Natural killer cell (primary cell): ENCODE measurements around the gene TRIM58. TPM values are rescaled to one million over a fixed set of nuclear protein-coding genes. Genes with fewer than 3 reads are reported as not detected.

Experiments
- ATAC-seq, 3 donors: fragments of 150-1000 bp in 2 of 3; fragments of 200-7000 bp in 1 of 3; cut with Tn5 transposase; 1 replicate in 1 of 3; 2 replicates in 2 of 3; pipeline ENCODE4 v1.10.0; 2021; ENCODE audit warnings: mild to moderate bottlenecking in 2 of 3, moderate library complexity in 2 of 3
- DNase-seq, 2 donors: peaks; one replicate each; pipeline versions ENCODE4 v3.0.0 to v3.0.0-alpha.2; 2013 to 2021; ENCODE audit warnings: mixed read lengths in 1 of 2
- H3K27ac ChIP-seq: one replicate; pipeline ENCODE4 v1.5.1; 2013; ENCODE audit warnings: mild to moderate bottlenecking, low read length
- H3K27me3 ChIP-seq: one replicate; pipeline ENCODE4 v1.6.1; 2013; ENCODE audit warnings: low read length; ENCODE audit not compliant: control insufficient read depth, insufficient read depth
- H3K36me3 ChIP-seq: one replicate; pipeline ENCODE4 v1.6.1; 2013; ENCODE audit warnings: low read length; ENCODE audit not compliant: control insufficient read depth, insufficient read depth
- H3K4me1 ChIP-seq: one replicate; pipeline ENCODE4 v1.6.1; 2013; ENCODE audit warnings: low read length; ENCODE audit not compliant: control insufficient read depth, insufficient read depth
- H3K4me3 ChIP-seq: one replicate; pipeline ENCODE4 v1.5.1; 2013; ENCODE audit warnings: low read length
- H3K9me3 ChIP-seq: one replicate; pipeline ENCODE4 v1.6.1; 2013; ENCODE audit warnings: low read length; ENCODE audit not compliant: control insufficient read depth, insufficient read depth
- H3K27ac Mint-ChIP-seq, 2 donors: one replicate each; pipeline ENCODE4 v1.8.0; 2022; ENCODE audit warnings: mild to moderate bottlenecking in 2 of 2, mixed read lengths in 2 of 2, moderate library complexity in 1 of 2
- H3K27me3 Mint-ChIP-seq, 2 donors: one replicate each; pipeline ENCODE4 v1.8.0; 2022; ENCODE audit warnings: low read depth in 2 of 2, mixed read lengths in 2 of 2
- H3K36me3 Mint-ChIP-seq: one replicate; pipeline ENCODE4 v1.8.0; 2022; ENCODE audit warnings: mixed read lengths
- H3K4me1 Mint-ChIP-seq, 2 donors: one replicate each; pipeline ENCODE4 v1.8.0; 2022; ENCODE audit warnings: mixed read lengths in 2 of 2
- H3K4me3 Mint-ChIP-seq: one replicate; pipeline ENCODE4 v1.8.0; 2022; ENCODE audit warnings: mild to moderate bottlenecking, moderate library complexity, mixed read lengths
- H3K9me3 Mint-ChIP-seq, 2 donors: one replicate each; pipeline ENCODE4 v1.8.0; 2022; ENCODE audit warnings: mixed read lengths in 2 of 2
- WGBS: methylation state at CpG from one replicate; pipeline ENCODE4 v1.1.7; 2013; ENCODE audit warnings: missing lambda C conversion rate; ENCODE audit not compliant: insufficient coverage; 5-methylcytosine and 5-hydroxymethylcytosine counted together
- intact Hi-C: fragments of 100-400 bp; cut with micrococcal nuclease; formaldehyde crosslinking; loops from one replicate; pipeline ENCODE4 v1.14.2; 2022
- total RNA-seq, 4 donors: library from RNA; stranded (reverse); fragments of 120-200 nt in 1 of 4; gene quantifications; one replicate each; pipeline versions ENCODE4 v1.2.3 to v1.2.4, GENCODE V29; 2013 to 2022
- TF ChIP-seq, protein P1 (sequence below): fragments of 200-600 bp; IDR thresholded peaks from one replicate; pipeline ENCODE4 v1.8.0; 2022; ENCODE audit warnings: antibody characterized with exemption

TRIM58 gene
- total RNA-seq, 3 donors from 2014 or later (not counting 1 experiment from before 2014, with no cell fraction given): 0.50 to 3.9 (median 1.9) TPM

DNA sequence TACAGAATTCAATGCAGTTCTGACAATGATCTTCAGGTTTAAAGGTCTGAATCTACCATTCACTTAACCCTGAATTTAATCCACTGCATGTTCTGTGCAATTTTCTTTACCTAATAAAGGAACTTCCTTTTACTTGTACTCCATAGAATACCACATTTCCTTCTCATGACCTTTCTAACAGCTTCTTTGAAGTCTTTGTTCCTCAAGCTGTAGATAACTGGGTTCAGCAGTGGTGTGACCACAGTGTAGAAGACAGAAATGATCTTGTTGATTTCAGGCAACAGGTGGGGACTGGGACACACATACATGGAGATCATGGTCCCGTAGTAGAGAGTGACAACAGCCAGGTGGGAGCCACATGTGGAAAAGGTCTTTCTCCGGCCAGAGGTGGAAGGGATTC is 16.2 kb upstream of the TRIM58 start:
- Mint-ChIP-seq H3K27me3 (no peaks in the 10 kb centered on the region), H3K4me1 (no peaks in the 10 kb centered on the region), H3K9me3 (no peaks in the 10 kb centered on the region), H3K36me3 (no peaks in the 10 kb centered on the region), H3K4me3 (no peak overlapping the region), H3K27ac (no peak overlapping the region)
- ATAC-seq: no peak
- Histone ChIP-seq H3K36me3 (no peaks in the 10 kb centered on the region), H3K9me3 (no peaks in the 10 kb centered on the region), H3K4me3 (no peak overlapping the region), H3K27me3 (no peaks in the 10 kb centered on the region), H3K27ac (no peak overlapping the region), H3K4me1 (no peaks in the 10 kb centered on the region)
- TF ChIP-seq, protein P1, sequence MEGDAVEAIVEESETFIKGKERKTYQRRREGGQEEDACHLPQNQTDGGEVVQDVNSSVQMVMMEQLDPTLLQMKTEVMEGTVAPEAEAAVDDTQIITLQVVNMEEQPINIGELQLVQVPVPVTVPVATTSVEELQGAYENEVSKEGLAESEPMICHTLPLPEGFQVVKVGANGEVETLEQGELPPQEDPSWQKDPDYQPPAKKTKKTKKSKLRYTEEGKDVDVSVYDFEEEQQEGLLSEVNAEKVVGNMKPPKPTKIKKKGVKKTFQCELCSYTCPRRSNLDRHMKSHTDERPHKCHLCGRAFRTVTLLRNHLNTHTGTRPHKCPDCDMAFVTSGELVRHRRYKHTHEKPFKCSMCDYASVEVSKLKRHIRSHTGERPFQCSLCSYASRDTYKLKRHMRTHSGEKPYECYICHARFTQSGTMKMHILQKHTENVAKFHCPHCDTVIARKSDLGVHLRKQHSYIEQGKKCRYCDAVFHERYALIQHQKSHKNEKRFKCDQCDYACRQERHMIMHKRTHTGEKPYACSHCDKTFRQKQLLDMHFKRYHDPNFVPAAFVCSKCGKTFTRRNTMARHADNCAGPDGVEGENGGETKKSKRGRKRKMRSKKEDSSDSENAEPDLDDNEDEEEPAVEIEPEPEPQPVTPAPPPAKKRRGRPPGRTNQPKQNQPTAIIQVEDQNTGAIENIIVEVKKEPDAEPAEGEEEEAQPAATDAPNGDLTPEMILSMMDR: no peak
- intact Hi-C loops: no loop called here
- WGBS: 65% methylated on average over 2 of the region's 2 CpGs
- DNase-seq: no peak

DNA sequence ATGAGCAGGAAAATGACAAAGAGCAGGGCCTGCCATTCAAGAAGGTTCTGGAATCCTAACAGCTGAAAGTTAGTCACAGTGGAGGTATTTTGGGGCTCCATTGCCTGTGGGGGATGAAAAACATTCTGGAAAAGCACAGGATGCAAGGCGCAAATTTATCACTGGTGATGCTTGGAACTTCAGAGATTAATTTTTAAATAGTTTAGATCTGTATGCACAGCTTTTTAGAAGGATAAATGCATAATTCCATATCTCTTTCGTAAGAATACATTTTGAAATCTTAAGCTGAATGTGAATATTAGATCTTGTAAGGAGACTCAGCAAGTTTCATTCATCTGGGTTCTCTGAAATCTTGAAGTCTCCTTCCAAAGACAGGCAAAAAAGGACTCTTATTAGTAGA is 15.2 kb upstream of the TRIM58 start, which contains the start of gene OR11L1:
TSS of gene OR11L1 (minus strand) at position 101 of the 400 bp plus-strand sequence. CDS start at position 101, 0 bp downstream.
- no peaks in the 10 kb centered on the region for H3K4me1 Mint-ChIP-seq
- H3K27ac Mint-ChIP-seq: no peak within 1 kb of the TSS
- intact Hi-C loops: no loop called here
- 95% methylated on average over 1 of the region's 2 CpGs for WGBS
- H3K4me3 Mint-ChIP-seq: no peak within 1 kb of the TSS
- ATAC-seq: no peak
- Histone ChIP-seq H3K36me3 (no peaks in the 10 kb centered on the region), H3K27ac (no peak within 1 kb of the TSS), H3K4me3 (no peak within 1 kb of the TSS), H3K4me1 (no peaks in the 10 kb centered on the region), H3K27me3 (no peaks in the 10 kb centered on the region), H3K9me3 (no peaks in the 10 kb centered on the region)
- TF ChIP-seq, protein P1: no peak
- no peaks in the 10 kb centered on the region for H3K9me3 Mint-ChIP-seq
- H3K36me3 Mint-ChIP-seq: no peaks in the 10 kb centered on the region
- H3K27me3 Mint-ChIP-seq: no peaks in the 10 kb centered on the region
- DNase-seq: no peak

DNA sequence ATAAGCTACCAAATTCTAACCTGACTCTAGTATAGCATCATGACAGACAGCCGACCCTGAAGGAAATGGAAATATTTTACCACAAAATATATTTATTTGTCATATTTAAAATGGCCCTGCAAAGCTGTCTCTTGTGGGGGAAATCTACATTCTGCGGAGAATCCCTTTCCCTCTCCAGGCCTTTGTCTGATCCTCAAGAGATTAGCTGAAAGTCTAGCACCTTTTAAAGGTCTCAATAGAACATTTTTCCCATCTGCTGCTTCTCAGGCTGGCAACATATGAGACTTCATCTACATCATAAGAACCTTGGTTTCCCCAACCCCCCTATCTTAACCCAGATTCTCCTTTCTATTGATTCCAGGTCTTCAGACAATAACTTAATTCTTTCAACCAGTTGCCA is 13.6 kb upstream of the TRIM58 start:
- 96% methylated on average over 1 of the region's 2 CpGs for WGBS
- DNase-seq: no peak
- H3K4me1 ChIP-seq: no peaks in the 10 kb centered on the region
- ATAC-seq: no peak
- no peaks in the 10 kb centered on the region for H3K36me3 ChIP-seq
- intact Hi-C loops: no loop called here
- Mint-ChIP-seq H3K36me3 (no peaks in the 10 kb centered on the region), H3K27ac (no peak overlapping the region), H3K4me3 (no peak overlapping the region), H3K4me1 (no peaks in the 10 kb centered on the region), H3K27me3 (no peaks in the 10 kb centered on the region), H3K9me3 (no peaks in the 10 kb centered on the region)
- H3K27ac ChIP-seq: no peak overlapping the region
- no peak overlapping the region for H3K4me3 ChIP-seq
- H3K9me3 ChIP-seq: no peaks in the 10 kb centered on the region
- TF ChIP-seq, protein P1: no peak
- no peaks in the 10 kb centered on the region for H3K27me3 ChIP-seq

DNA sequence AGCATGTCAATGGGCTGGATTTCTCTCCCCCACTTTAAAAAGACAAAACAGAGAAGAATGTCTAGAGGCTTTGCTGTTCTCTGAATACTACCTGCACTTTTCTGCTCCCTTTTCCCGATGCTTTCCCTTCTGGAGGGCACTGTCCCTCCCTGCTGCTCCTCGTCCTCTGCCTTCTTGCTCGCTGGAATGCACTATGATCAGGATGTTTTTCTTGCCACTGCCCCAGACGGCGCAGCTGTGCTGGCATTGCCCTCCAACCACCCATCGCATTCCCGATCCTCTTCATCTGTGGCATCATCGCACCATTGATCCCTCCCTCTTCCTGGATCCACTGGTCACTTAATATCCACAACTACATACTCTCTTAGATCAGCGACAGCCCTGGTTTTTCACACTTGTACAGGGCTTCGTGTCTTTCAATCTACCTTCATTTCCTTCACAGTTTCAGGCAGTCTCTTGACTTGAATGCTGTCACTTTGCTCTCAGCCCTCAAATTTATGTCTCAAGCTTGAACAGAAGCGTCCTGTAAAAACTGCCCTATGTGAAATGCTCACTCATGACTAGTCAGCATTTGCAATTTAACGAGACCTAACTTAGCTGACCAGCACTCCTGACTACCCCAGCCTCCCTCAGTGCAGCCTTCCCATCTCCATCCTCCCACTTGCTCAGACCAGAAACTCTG is 11.8 kb upstream of the TRIM58 start:
- H3K4me1 Mint-ChIP-seq: no peaks in the 10 kb centered on the region

More for the DNA sequence above, 11.8 kb upstream of the TRIM58 start:
- 85% methylated on average over 12 of the region's 12 CpGs for WGBS
- H3K9me3 ChIP-seq: no peaks in the 10 kb centered on the region
- Mint-ChIP-seq H3K27me3 (no peaks in the 10 kb centered on the region), H3K27ac (no peak overlapping the region), H3K9me3 (no peaks in the 10 kb centered on the region), H3K36me3 (no peaks in the 10 kb centered on the region), H3K4me3 (no peak overlapping the region)
- intact Hi-C loops: no loop called here
- H3K36me3 ChIP-seq: no peaks in the 10 kb centered on the region
- no peak for ATAC-seq
- H3K27me3 ChIP-seq: no peaks in the 10 kb centered on the region
- DNase-seq: no peak
- H3K4me1 ChIP-seq: no peaks in the 10 kb centered on the region
- no peak overlapping the region for H3K27ac ChIP-seq
- TF ChIP-seq, protein P1: no peak
- no peak overlapping the region for H3K4me3 ChIP-seq
